ENCODE data around the gene TAC3.

GRCh38 chr12:56979628-56980027 is 36.7 kb downstream of the TAC3 start:
- TF ChIP-seq CTCF (IDR thresholded peaks at IDR 0.05 in 4 of 5, conservative IDR thresholded peaks at IDR 0.05 in 1 of 5) (no peak), POLR2A (IDR thresholded peaks at IDR 0.05) (no peak)

Data from gastrocnemius medialis (tissue), 4 donors.